ENCODE data around the gene PGAP3.
"Not testable (repeated sequence)": the region's sequence is repeated elsewhere in the genome, so short reads cannot be mapped to it uniquely, and the experiment has no call there.

The PGAP3 gene

DNA sequence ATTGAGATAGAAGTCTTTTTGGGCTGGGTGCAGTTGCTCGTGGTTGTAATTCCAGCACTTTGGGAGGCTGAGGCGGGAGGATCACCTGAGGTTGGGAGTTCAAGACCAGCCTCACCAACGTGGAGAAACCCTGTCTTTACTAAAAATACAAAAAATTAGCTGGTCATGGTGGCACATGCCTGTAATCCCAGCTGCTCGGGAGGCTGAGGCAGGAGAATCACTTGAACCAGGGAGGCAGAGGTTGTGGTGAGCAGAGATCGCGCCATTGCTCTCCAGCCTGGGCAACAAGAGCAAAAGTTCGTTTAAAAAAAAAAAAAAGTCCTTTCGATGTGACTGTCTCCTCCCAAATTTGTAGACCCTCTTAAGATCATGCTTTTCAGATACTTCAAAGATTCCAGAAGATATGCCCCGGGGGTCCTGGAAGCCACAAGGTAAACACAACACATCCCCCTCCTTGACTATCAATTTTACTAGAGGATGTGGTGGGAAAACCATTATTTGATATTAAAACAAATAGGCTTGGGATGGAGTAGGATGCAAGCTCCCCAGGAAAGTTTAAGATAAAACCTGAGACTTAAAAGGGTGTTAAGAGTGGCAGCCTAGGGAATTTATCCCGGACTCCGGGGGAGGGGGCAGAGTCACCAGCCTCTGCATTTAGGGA, 11.4 kb upstream of the PGAP3 start:
- H3K4me1 ChIP-seq (ENCODE audit: control insufficient read depth, insufficient read depth, low read length); H3K27me3 ChIP-seq (ENCODE audit: control insufficient read depth, insufficient read depth, low read length); H3K9ac ChIP-seq (ENCODE audit: low read length); H3K36me3 ChIP-seq (ENCODE audit: control insufficient read depth, insufficient read depth, low read length): not testable (repeated sequence)
- peak overlapping the region; percentile 79 for H3K4me3 ChIP-seq (ENCODE audit: low read length)
- H3K27ac ChIP-seq (ENCODE audit: low read depth, low read length) = peak overlapping the region; percentile 54

DNA sequence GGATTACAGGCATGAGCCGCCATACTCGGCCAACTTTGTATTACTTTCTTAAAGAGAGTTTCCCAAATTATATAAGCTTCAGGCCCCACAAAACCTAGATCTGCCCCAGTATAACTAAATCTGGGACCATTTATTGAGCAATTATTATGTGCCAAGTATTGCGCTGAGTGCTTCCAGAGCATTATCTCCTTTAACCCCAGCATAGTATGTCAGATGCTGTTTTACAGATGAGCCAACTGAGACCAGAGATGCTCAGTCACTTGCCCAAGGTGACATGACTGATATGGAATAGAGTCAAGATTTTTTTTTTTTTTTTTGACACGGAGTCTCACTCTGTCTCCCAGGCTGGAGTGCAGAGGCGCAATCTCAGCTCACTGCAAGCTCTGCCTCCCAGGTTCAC, 10.1 kb upstream of the PGAP3 start:
- Histone ChIP-seq H3K4me1 (ENCODE audit: control insufficient read depth, insufficient read depth, low read length) (peaks cover 2% of the 10 kb centered on the region), H3K9ac (ENCODE audit: low read length) (no peak overlapping the region), H3K27ac (ENCODE audit: low read depth, low read length) (no peak overlapping the region), H3K4me3 (ENCODE audit: low read length) (no peak overlapping the region), H3K27me3 (ENCODE audit: control insufficient read depth, insufficient read depth, low read length) (no peaks in the 10 kb centered on the region), H3K36me3 (ENCODE audit: control insufficient read depth, insufficient read depth, low read length) (no peaks in the 10 kb centered on the region)

DNA sequence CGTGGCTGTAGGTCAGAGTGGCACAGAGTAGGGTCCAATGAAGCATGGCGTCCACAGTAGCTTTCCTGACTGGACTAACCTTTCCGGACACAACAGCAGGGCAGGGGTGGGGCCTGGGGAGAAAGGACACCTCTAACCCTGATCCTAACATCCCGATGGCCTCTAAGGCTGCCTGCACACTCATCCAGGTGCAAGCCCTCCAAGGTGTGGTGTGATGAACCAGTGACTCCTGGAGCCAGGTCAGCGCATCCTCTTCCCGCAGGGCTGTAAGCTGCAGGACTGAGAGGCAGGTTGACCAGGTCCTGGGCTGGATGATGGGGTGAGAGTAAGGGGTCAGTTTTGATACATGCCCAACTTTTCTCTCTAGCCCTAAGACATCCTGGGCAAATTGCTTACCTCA, 8.9 kb upstream of the PGAP3 start:
- Histone ChIP-seq H3K9ac (ENCODE audit: low read length) (no peak overlapping the region), H3K4me1 (ENCODE audit: control insufficient read depth, insufficient read depth, low read length) (peaks cover 2% of the 10 kb centered on the region), H3K27me3 (ENCODE audit: control insufficient read depth, insufficient read depth, low read length) (no peaks in the 10 kb centered on the region), H3K36me3 (ENCODE audit: control insufficient read depth, insufficient read depth, low read length) (no peaks in the 10 kb centered on the region), H3K27ac (ENCODE audit: low read depth, low read length) (no peak overlapping the region), H3K4me3 (ENCODE audit: low read length) (no peak overlapping the region)

DNA sequence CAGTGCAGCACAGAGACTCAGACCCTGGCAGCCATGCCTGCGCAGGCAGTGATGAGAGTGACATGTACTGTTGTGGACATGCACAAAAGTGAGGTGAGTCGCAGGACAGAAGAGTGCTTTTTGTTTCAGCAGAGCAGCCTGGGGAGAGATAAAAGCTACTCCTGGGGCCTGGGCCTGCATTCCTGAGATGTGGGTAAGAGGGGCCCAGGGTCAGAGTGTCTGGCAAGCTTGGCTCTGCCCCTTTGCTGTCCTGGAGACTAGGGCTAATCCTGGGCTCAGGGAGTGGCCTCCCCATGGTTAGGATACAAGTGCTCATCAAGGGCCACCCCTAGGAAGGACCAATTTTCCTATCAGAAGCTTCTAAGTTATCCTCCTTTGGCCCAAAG, 7.2 kb upstream of the PGAP3 start:
- H3K9ac ChIP-seq (ENCODE audit: low read length) = no peak overlapping the region
- H3K27me3 ChIP-seq (ENCODE audit: control insufficient read depth, insufficient read depth, low read length) = no peaks in the 10 kb centered on the region
- no peaks in the 10 kb centered on the region for H3K36me3 ChIP-seq (ENCODE audit: control insufficient read depth, insufficient read depth, low read length)
- H3K4me3 ChIP-seq (ENCODE audit: low read length) = no peak overlapping the region
- H3K4me1 ChIP-seq (ENCODE audit: control insufficient read depth, insufficient read depth, low read length) = peaks cover 2% of the 10 kb centered on the region
- no peak overlapping the region for H3K27ac ChIP-seq (ENCODE audit: low read depth, low read length)

DNA sequence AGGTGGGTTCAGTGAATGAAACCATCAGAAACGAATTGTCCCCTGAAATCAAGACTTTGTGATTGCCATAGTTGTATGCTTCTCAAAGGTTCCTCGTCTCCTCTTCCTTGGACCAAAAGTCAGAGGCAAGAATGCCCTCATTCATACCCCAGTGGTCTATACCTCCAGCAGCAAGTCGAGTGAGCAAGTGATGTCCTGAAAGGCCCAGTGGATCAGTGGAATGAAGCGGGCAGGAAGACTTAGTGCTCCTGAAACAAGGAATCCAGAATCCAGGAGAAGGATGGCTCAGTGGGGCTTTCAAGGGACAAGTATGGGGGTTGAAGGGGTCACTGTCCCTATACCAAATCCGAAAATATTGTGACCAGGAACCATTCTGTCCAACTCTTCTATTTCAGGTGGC, 6.7 kb upstream of the PGAP3 start:
- Histone ChIP-seq H3K36me3 (ENCODE audit: control insufficient read depth, insufficient read depth, low read length) (no peaks in the 10 kb centered on the region), H3K27ac (ENCODE audit: low read depth, low read length) (no peak overlapping the region), H3K27me3 (ENCODE audit: control insufficient read depth, insufficient read depth, low read length) (no peaks in the 10 kb centered on the region), H3K4me1 (ENCODE audit: control insufficient read depth, insufficient read depth, low read length) (peaks cover 2% of the 10 kb centered on the region), H3K4me3 (ENCODE audit: low read length) (no peak overlapping the region), H3K9ac (ENCODE audit: low read length) (no peak overlapping the region)

DNA sequence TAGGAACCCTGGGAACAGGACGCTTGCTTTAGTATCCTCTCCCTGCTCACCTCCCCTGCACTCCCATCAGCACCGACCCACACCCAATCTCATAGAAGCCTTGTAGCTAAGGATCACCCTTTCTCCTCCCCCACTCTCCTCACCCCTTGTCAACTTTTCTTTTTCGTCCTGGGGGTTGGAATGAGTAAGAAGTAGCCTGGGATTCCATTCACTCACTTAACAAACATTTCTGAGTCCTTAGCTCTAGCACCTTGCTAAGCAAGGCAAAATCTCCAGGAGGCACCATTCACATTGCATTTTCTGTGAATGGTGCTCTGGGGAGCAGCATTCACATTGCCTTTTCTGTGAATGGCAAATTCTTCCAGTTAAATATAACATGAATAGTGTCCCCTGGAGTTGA, 1.1 kb upstream of the PGAP3 start:
- no peak overlapping the region for H3K27ac ChIP-seq (ENCODE audit: low read depth, low read length)
- H3K9ac ChIP-seq (ENCODE audit: low read length) = no peak overlapping the region
- no peaks in the 10 kb centered on the region for H3K27me3 ChIP-seq (ENCODE audit: control insufficient read depth, insufficient read depth, low read length)
- peaks cover 8% of the 10 kb centered on the region for H3K4me1 ChIP-seq (ENCODE audit: control insufficient read depth, insufficient read depth, low read length)
- H3K4me3 ChIP-seq (ENCODE audit: low read length) = peak overlapping the region; percentile 85
- H3K36me3 ChIP-seq (ENCODE audit: control insufficient read depth, insufficient read depth, low read length) = no peaks in the 10 kb centered on the region

DNA sequence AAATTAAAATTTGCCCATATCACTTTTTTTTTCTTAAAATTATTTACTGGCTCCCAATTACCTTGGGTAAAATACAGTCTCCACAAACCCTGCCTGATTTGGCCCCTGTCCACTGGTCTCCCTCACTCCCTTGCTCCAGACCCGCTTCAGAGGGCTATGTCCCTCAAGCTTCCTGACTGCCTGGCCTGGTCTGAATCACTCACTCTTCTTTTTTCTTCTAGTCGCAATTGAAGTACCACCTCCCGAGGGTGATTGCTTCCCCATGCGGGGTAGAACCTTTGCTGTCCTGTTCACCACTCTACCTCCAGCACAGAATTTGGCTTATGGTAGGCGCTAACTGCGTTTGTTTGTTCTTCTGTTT, 598 bp upstream of the PGAP3 start:
- H3K36me3 ChIP-seq (ENCODE audit: control insufficient read depth, insufficient read depth, low read length) = no peaks in the 10 kb centered on the region
- no peaks in the 10 kb centered on the region for H3K27me3 ChIP-seq (ENCODE audit: control insufficient read depth, insufficient read depth, low read length)
- H3K9ac ChIP-seq (ENCODE audit: low read length) = peak overlapping the region; percentile 19
- H3K4me3 ChIP-seq (ENCODE audit: low read length) = peak overlapping the region; percentile 85
- H3K27ac ChIP-seq (ENCODE audit: low read depth, low read length) = peak overlapping the region; percentile 91
- peaks cover 8% of the 10 kb centered on the region for H3K4me1 ChIP-seq (ENCODE audit: control insufficient read depth, insufficient read depth, low read length)

DNA sequence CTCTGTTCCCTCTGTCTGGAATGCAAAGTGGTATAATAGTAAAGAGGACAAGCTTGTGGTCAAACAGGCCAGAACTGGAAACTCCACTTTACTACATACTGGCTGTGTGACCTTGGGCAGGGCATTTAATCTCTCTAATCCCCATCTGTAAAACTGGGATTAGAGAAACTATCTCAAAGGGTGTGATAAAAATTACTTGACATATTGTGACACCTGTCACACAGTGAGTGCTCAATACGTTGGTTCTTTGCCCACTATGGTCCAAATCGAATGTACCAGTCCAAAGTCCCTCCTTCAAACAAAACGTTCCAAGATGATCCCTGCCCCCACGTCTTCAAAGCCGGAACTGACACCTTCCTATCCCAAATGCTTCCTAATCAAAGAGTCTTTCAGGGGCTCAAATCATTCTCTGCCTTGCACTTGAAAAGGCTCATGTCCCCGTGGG, 734 bp downstream of the PGAP3 start:
- H3K27me3 ChIP-seq (ENCODE audit: control insufficient read depth, insufficient read depth, low read length) = no peaks in the 10 kb centered on the region
- H3K27ac ChIP-seq (ENCODE audit: low read depth, low read length) = peak overlapping the region; percentile 91
- H3K36me3 ChIP-seq (ENCODE audit: control insufficient read depth, insufficient read depth, low read length) = no peaks in the 10 kb centered on the region
- H3K9ac ChIP-seq (ENCODE audit: low read length) = no peak overlapping the region
- peak overlapping the region; percentile 85 for H3K4me3 ChIP-seq (ENCODE audit: low read length)
- H3K4me1 ChIP-seq (ENCODE audit: control insufficient read depth, insufficient read depth, low read length) = peaks cover 8% of the 10 kb centered on the region

DNA sequence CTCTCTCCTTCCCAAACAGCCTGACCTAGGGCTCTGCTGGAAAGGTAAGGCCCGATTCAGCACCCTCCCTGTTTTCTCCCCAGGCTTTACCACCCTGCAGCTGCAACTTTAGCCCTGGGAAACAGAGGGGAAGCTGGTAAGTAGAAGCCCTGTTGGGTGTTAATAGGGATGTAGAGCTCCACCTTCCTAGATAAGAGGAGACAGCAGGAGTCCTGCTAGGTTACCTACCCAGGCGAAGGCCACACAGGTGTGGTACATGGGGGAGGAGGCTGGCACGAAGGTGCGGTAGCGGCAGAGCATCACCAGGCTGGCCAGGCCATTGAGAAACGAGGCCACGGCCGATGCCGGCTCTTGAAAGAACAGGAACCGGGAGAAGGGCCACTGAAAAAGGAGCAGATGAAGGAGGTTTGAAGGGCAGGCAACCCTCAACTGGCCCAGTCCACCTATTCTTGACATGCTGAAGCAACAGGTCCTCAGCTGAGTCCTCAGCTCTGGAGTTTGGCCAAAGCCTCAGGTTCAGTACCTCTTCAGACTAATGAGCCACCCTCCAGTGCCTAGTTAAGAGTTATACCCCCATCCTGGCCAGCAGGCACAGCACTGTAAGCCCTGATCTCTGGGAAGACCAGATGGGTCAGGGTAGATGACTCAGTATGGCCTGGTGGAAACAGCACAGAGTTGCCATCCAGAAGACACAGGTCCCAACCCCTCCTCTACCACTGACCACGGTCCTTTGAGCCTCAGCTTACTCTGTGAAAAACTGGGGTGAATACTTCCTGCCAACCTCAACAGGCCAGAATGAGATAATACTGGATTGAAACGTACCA, 3.3 kb downstream of the PGAP3 start:
- Histone ChIP-seq H3K4me1 (ENCODE audit: control insufficient read depth, insufficient read depth, low read length) (peaks cover 8% of the 10 kb centered on the region), H3K27ac (ENCODE audit: low read depth, low read length) (no peak overlapping the region), H3K27me3 (ENCODE audit: control insufficient read depth, insufficient read depth, low read length) (no peaks in the 10 kb centered on the region), H3K9ac (ENCODE audit: low read length) (no peak overlapping the region), H3K4me3 (ENCODE audit: low read length) (no peak overlapping the region), H3K36me3 (ENCODE audit: control insufficient read depth, insufficient read depth, low read length) (peaks cover 2% of the 10 kb centered on the region)

DNA sequence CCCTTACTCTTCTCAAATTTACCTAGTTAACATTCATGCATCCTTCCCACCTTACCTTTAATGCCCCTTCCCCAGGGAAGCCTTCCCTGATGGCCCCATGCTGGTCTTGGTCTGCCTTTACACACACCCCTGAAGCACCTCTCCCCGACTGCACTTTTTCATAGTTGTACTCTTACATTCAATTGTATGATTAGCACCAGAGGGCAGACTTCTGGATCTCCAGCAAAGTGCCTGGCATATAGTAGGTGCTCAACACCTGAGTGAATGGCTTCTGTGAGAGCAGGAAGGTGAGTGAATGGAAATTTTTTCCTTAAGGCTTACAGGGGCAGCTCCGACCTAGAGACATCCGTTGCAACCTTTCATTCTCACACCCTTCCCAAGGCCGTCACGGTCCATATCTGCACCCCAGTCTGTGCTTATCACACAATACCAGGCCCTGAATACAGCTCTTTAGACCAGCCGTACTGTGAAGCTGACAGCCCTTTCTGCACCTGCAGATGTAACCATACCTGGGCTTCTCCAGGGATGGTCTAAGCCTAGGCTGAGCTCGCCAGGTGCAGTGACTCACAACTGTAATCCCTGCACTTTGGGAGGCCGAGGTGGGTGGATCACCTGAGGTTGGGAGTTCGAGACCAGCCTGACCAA, 4.4 kb downstream of the PGAP3 start:
- Histone ChIP-seq H3K9ac (ENCODE audit: low read length) (no peak overlapping the region), H3K4me3 (ENCODE audit: low read length) (no peak overlapping the region), H3K27me3 (ENCODE audit: control insufficient read depth, insufficient read depth, low read length) (no peaks in the 10 kb centered on the region), H3K36me3 (ENCODE audit: control insufficient read depth, insufficient read depth, low read length) (peaks cover 2% of the 10 kb centered on the region), H3K4me1 (ENCODE audit: control insufficient read depth, insufficient read depth, low read length) (peaks cover 3% of the 10 kb centered on the region), H3K27ac (ENCODE audit: low read depth, low read length) (no peak overlapping the region)

DNA sequence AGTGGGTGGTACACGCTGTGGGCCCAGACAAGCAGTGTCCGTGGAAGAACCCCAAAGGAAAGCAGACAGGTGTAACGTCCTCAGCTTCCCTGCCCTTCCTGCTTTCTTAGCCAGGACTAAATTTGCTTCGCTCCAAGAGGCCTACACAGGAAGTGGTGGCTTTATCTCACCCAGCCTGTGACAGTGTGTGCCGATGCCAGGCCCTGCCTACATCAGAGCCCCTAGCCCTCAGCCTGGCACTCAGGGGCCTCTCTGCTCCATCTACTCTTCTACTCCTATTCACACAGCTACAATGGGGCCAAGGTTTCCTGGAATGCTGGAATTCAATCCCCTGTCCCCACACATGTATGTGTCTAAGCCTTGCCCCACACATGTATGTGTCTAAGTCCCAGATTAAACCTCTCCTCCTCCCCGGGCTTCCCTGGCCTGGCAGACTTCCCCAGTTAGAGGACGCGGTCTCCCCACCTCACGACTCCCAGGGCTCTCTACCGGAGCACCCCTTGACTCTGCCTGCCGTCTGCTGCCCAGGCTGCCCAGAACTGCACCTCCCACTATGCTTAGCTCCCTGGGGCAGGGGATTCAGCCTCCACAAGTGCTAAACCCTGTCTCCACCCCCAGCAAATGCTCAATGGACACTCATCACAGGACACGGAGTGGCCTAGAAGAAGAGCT, 8.2 kb downstream of the PGAP3 start:
- Histone ChIP-seq H3K9ac (ENCODE audit: low read length) (no peak overlapping the region), H3K4me3 (ENCODE audit: low read length) (no peak overlapping the region), H3K36me3 (ENCODE audit: control insufficient read depth, insufficient read depth, low read length) (peaks cover 2% of the 10 kb centered on the region), H3K27ac (ENCODE audit: low read depth, low read length) (no peak overlapping the region), H3K27me3 (ENCODE audit: control insufficient read depth, insufficient read depth, low read length) (no peaks in the 10 kb centered on the region), H3K4me1 (ENCODE audit: control insufficient read depth, insufficient read depth, low read length) (no peaks in the 10 kb centered on the region)

DNA sequence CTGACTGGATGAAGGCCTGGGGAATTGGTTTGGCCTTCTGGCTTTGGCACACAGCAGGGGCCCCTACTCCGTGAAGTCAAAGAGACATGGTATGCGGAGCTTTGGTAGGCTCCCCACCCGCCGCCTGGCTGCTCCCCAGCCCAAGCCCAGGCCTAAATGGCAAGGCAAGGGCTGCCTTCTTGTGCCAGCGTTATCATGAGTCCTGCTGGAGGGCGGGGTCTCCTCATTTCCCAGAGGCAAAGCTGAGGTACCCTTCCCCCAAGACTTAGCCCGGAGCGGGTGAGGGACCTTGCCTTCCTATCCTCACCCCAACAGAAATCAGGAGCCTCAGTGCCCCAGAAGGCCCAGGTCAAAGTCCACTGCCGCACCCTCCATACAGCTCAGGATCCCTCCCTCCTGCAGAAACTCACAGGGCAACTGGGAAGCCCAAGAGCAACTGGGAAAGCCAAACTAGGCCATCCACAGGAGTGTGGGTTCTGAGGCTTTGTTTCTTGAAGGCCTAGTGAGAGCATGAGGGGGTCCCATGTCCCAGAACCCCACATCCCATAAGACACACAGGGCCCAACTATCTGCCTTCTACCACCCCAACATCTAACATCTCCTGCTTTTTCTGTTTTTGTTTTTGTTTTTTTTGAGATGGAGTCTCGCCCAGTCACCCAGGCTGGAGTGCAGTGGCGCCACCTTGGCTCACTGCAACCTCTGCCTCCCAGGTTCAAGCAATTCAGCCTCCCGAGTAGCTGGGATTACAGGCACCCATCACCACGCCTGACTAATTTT, 9.3 kb downstream of the PGAP3 start:
- H3K9ac ChIP-seq (ENCODE audit: low read length) = no peak overlapping the region
- no peak overlapping the region for H3K4me3 ChIP-seq (ENCODE audit: low read length)
- no peaks in the 10 kb centered on the region for H3K4me1 ChIP-seq (ENCODE audit: control insufficient read depth, insufficient read depth, low read length)
- no peaks in the 10 kb centered on the region for H3K27me3 ChIP-seq (ENCODE audit: control insufficient read depth, insufficient read depth, low read length)
- H3K36me3 ChIP-seq (ENCODE audit: control insufficient read depth, insufficient read depth, low read length) = peaks cover 2% of the 10 kb centered on the region
- no peak overlapping the region for H3K27ac ChIP-seq (ENCODE audit: low read depth, low read length)
